GM18505 (cell line): Measurements from ENCODE around the gene CRHR2.

Source experiments
- ATAC-seq: cut with Tn5 transposase; IDR thresholded peaks from one replicate; pipeline ENCODE4 v1.9.1; 2021; ENCODE audit not compliant: unreplicated experiment
- POLR2A ChIP-seq: IDR thresholded peaks from 4 replicates; pipeline ENCODE4 v1.6.1; 2011; ENCODE audit warnings: borderline replicate concordance; ENCODE audit not compliant: insufficient read depth, insufficient read length; ENCODE audit errors: extremely low read depth

Gene CRHR2

DNA sequence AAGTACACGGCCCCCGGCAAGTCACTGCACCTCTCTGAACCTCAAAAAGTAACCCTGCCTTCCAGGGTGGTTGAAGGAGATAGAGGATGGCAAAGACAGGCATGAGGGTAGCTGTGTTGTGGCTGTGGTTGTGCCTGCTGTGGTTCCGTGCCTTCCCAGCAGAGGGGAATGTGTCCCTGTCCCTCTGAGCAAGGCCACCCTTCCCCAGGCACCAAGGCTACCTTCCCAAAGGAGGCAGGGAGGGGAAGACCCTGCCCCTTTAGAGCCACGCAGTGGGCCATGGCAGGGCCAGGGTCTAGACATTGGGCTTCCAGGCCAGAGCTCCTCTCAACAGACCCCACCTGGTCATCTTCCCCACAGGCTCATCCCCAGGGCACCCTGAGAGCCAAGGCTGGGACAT lies 18.8 kb downstream of the CRHR2 start:
- no peak for ATAC-seq
- TF ChIP-seq POLR2A = no peak

DNA sequence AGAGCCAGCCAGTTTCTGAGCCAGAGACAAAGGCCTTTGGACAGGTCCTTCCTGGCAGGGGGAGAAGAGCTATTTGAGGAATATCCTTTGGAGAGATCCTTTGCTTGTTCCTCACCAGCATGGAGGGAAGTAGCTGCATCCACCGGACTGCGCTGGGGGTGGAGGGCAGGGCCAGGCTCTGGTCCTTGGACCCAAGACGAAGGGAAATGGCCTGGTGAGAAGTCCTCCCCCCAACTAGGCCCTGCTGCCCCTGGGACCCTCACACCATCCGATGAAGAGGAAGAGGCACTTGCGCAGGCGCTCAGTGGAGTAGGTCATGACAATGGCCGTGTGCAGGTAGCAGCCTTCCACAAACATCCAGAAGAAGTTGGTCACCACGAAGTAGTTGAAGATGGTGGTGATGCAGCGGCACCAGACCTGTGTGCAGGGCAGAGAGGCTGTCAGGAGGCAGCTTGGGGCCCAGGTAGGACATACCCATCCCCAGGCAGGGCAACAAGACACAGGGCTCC lies 19.8 kb downstream of the CRHR2 start:
- no peak for ATAC-seq
- no peak for TF ChIP-seq POLR2A

DNA sequence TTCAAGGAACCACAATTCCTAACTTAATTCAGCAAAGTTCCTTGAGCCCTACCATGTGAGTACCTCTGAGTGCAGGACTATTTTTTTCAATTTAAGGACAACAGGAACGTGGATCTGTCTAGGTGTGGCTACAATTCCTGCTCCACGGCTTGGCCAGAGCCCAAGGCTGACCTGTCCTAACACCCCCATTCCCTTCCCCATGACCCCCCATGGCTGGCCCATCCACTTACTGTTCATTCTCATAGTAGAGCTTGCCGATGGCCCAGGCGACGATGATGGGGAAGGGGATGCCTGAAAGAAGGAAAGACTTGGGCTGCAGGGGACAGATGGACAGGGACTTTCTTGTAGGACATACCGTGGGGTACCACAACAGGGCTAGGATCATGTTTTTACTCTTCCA lies 20.3 kb downstream of the CRHR2 start:
- no peak for TF ChIP-seq POLR2A
- no peak for ATAC-seq

DNA sequence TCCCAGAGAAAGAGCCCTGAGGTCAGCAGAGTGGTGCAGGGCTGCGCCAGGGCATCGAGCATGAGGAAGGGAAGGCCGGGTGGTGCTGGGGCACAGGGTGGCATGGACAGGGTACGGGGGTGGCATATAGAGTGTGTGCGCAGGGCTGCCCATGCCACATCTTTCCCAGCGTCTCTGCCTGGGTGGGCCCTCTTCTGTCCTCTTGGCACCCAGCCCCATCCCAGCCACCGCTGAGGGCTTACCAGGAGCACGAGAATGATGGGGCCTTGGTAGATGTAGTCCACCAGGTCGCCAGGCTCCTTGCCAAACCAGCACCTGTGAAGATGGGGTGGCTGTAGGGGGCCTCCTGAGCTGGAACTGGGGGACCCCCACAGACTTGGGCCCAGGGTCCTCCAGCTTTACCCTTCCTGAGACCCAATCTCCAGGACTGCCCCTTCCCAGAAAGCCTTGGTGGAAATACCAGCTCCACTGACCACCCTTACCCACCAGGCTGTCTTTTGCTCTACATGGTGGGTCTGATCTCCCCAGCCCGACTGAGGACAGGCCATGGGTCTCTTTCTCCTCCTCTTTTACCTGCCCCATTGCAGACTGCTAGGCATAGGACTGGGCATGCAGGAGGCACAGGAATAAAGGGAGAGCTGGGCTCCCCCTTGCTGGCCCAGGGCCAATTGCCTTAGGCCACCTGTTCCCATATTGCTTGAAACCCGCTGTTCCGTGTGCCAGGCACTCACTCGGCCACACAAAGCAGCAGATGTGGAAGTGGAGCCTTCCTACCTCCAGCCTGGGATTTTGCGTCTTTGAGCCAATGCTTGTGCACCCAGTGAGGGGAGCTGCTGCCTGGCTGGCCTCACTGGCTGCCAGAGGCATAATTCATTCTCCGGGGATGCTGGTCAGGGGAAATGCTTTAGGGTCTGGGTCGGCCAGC lies 21.7 kb downstream of the CRHR2 start:
- TF ChIP-seq POLR2A = no peak
- ATAC-seq = no peak

DNA sequence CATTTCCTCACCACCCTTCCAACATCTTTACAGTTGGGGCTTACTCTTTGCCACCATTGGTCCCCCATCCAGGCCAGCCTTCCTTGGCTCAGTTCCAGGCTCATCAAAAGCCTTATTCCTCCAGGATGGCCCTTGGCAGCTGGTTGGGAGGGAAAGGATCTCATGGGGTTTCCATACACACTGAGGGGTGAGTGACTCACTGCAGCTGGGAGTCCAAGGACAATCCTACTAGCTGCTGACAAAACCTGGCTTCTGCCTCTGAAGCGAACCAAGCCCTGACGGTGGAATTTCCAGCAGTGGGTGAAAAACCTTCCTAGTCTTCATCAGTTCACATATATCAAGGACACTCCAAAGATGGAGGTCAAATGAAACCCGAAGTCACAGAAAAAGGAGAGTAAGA lies 22.9 kb downstream of the CRHR2 start:
- no peak for ATAC-seq
- no peak for TF ChIP-seq POLR2A

DNA sequence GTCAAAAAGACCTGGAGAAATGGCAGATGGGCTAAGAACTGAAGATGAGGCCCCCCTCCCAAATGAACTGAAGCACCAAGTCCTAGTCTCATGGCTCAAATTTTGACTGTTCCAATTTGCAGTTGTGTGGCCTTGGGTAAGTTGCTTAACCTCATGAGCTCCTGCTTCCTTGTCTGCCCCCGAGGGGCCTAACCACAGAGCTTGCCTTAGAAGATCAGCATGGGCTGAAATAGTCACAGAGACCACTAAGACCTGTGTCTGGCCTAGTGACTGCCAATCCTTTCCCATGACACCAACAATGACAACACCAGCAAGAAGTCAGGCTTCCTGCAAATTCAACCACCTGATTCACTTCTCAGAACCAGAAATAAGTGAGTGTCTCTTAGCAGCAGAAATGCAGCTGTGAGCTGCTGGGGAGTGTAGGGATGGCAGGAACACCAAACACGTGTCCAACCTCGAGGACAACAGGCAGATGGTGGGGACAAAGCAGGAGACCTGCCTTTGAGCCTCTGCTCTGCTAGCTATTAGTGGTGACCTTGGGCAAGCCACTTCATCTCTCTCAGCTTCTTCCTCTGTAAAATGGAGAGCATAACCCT lies 23.7 kb downstream of the CRHR2 start:
- no peak for ATAC-seq
- TF ChIP-seq POLR2A = no peak

DNA sequence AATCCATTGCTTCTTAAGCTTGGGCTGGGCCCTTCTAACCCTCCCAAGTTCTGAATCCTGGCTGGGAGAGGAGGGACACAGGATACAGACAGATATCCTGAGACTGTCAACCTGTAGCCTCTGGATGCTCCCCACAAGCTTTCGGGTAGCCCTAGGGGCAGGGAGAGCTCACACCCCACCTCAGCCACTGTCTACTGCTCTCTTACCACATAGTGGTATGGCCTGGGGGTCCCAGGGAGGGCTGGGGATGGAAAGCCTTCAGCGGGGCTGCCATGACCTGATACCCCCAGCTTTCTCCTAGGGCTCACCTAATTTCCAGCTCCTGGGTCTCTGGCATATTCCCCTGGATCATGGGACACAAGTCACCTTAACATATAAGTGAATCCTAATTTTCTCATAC lies 25.1 kb downstream of the CRHR2 start:
- TF ChIP-seq POLR2A = no peak

DNA sequence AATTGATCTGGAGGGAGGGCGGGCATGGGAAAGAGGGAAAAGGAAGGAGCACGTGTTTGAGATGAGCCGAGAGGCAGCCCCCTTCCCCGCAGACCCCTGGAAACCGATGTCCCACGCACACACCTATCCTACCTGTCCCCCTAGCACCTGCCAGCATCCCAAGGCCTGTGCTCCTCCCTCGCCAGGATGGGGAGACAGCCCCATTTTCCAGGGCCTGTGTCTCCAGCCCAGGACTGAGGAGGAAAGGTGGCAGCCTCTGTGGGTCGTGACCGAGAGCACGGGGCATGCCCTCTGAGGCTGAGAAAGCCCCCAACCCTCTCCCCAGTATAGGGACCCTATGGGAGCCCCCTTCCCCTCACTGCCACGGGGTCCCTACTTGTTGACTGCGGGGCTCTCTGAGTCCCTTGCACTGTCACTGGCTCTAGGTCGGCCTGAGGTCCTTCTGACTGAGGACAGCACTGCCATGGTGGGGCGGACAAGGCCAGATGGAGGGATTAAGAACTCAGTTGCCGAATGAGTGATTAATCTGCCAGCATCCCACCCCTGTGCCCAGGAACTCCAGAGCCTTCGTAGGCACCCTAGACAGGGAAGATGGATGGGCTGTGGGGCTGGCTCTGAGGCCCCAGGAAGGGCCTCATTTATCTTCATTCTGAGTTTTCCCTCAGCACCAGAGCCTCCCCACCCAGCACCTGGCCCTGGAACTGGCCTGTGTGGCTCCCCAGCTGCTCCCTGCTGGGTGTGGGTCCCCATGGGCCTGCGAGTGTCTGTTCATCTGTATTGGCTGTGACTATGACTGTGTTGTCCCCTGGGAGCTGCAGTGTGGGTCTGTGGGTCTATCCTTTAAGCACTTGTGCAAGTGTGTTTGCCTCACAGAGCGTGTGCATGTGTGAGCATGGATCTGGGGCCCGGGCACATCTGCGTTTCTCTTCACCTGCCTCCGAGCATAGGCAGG lies 26.0 kb downstream of the CRHR2 start:
- no peak for ATAC-seq
- TF ChIP-seq POLR2A = no peak

More for the DNA sequence above, 25.1 kb downstream of the CRHR2 start:
- ATAC-seq = no peak

DNA sequence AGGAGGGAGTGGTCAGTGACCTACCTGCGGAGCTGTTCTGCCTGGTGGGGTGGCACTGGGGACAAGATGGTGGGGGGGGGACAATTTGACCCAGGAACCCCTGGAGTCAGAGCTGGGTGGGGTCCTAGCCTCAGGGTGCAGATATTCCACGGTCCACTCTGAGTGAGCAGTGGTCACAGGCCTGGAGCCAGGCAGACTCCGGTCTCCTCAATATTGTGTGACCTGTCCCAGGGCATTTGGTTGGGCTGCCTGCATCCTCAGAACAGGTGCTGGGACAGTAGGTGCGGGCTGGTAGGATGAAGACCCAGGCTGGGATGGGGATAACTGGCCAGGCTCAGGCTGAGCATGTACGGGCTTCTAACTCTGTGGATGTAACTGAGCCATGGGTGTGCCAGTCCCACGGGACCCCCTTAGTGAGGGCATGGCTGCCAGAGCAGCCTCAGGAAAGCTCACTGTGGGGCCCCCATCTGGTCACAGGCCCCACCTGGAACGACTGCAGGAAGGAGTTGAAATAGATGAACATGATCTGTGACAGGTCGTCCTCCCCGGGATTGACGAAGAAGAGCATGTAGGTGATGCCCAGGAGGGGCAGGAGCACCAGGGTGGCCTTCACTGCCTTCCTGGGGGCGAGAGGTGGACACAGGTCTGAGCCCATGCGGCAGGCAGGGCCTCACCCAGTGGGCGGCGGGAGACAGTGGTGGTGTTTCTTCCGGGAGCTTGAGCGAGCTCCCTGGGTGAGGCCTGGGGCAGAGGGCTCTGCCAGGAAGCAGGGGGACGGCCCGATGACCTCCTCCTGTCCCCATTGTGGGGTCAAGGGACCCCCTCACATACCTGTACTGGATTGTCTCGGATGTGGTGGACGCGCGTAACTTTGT lies 26.9 kb downstream of the CRHR2 start:
- no peak for TF ChIP-seq POLR2A
- no peak for ATAC-seq

DNA sequence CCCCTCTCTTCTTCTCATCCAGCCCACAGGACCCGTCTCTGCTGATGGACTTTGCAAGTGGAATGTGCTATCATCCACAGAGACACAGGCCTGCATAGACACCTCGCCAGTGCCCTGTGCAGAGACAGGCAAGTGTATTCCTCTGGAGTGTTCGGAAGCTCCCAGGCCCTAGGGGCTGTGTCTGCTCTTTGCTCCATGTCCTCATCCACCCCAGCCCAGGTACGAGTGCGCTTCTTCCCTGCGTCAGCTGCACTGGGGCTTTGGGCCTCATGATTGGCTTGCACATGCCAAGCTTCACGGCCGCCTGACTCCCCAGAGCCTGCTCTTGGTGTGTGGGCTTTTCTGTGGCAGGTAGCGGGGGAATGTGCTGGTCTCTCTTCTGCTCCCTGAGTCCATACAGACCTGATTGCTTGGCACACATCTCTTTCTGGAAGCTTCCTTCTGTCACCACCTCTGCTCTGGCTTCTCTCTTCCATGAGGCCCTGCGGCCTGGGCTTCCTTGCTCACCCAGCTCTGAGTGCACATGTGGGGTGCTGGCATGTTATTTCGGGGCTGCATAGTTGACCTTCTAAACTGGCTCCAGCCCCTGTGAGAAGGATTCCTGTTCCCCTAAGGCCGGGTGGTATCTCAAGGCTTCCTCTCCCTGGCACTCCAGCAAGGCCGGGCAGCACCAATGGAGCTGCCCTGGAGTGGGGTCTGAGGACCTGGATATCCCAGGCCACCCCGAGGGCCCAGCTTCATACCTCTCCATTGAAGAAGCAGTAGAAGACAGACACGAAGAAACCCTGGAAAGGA lies 27.8 kb downstream of the CRHR2 start:
- ATAC-seq = no peak
- no peak for TF ChIP-seq POLR2A

DNA sequence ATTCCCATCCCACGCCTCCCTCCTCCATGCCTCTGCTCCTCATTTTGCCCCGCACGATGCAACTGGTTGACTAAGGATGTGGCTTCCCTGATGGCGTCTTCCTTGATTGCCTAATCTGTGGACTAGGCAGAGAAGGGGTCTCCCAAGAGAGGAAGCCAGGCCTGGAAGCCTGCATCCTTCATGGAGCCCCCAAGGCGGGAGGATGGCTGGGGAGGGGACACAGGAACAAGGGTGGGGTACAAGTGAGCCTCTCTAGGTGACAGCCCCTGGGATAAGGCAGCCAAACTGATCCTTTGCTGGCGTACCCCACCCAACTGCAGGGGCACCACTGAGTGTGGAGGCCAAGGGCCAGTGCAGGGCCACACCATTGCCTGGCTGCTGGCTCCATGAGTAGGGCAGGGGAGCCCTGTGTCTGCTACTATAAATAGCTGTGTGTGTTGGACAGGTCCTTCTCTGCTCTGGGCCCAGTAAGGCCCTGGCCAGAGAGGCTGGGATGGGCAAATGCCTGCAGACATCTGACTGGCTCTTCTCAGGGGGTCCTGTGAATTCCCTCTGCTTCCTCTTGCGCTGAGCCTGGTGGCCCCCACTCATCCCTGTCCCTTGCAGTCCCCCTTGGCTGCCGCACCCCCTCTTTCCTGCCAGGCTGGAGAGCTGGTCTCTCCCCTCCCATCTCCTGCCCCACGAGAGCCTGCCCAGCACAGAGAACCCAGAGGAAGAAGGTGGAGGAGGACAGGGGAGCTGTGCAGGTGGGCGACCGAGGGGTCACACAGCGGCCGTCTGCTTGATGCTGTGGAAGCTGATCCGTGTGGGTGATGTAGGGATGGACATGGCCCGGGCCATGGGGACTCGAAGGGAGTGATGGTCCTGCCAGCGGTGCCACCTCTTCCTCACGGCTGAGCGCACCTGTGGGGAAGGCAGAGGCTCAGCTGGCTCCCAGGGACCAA lies 29.3 kb downstream of the CRHR2 start:
- ATAC-seq = no peak
- TF ChIP-seq POLR2A = no peak

DNA sequence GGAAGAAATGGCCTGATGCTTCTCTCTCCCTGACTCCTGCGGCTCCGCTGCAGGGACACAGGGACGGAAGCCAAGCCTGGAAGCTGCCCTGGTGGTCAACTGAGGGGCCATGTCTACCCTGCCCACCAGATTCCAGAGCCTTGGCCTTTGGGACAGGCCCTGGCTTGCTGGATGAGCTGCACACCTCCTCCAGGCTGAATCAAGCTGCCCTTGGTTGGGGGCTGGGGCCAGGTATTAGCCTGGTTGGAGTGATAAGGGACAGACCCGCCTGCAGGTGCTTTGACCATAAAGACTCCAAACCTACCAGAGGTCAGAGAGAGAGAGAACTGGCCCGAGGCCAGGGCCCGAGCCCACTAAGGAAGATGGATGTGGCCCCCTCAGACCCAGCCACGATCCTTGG lies 30.1 kb downstream of the CRHR2 start:
- no peak for TF ChIP-seq POLR2A
- ATAC-seq = no peak
